ENCODE measurements around the gene KRT76.

DNA sequence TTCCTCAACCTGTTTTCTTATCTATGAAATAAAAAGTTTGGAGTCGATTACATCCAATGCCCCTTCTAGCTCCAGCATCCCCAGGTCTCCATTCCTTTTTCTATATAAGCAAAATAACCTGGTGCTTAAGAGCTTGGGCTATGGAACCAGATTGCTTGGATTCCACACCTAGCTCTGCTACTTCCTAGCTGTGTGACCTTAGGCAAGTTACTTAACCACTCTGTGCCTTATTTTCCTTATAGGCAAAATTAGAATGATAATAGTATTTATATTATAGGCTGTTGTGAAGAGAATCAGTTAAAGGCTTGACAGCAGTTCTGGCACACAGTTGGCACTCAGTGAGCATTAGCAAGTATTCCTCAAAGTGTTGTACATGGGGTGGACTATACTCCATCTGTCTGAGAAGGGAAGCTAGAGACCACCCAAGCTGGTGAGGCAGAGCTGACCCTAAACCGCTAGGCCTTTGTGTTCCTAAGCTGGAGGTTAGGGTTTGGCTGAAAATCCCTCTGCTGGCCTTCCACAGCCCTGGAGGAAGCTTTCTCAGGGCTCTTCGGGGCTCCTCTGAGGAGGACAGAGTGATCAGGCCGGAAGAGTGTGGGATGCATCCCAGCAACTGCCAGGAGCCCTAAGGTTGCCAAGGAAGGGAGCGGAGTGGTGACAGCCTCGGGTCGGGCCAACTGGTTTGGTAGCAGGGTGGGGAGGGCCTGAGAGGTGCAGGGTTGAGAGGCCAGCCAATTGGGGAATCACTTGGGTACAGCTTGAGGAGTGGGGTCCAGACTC, 42.8 kb upstream of the KRT76 start:
- TF ChIP-seq POLR2A (IDR thresholded peaks at IDR 0.05), result no peak
- TF ChIP-seq, protein P1, sequence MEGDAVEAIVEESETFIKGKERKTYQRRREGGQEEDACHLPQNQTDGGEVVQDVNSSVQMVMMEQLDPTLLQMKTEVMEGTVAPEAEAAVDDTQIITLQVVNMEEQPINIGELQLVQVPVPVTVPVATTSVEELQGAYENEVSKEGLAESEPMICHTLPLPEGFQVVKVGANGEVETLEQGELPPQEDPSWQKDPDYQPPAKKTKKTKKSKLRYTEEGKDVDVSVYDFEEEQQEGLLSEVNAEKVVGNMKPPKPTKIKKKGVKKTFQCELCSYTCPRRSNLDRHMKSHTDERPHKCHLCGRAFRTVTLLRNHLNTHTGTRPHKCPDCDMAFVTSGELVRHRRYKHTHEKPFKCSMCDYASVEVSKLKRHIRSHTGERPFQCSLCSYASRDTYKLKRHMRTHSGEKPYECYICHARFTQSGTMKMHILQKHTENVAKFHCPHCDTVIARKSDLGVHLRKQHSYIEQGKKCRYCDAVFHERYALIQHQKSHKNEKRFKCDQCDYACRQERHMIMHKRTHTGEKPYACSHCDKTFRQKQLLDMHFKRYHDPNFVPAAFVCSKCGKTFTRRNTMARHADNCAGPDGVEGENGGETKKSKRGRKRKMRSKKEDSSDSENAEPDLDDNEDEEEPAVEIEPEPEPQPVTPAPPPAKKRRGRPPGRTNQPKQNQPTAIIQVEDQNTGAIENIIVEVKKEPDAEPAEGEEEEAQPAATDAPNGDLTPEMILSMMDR (IDR thresholded peaks at IDR 0.05 in 8 of 11, conservative IDR thresholded peaks at IDR 0.05 in 3 of 11), result no peak

All from spleen (tissue), 7 donors.